Measurements from ENCODE around the gene PPP6R3.

DNA sequence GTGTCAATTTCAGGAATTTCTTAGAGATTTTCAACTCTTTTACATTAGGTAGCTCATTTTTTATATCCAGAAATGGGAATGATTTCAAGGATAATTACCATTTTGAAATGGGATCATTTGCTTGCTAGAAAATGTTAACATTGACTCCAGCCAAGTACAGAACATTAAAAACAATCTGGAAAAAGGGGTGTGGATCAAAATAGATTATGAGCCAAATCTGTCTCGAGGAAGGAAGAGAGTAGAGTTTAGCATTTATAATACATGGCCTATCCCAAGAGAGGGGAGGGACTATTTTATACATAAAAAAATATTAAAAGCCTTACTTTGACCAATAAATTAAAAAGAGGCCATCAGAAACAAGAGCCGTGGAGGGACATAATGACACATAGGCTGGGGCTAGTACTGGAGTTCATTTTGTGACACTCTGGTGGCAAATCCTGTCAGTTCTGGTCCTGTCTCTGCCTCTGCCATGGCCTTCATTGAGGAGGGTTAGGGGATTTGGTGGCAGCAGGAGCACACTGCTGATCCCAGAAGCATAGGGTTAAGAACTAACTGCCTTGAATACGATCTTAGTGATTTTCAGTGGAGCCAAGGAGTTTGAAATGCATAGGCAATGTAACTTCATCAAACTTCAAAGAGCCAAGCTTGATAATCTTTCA lies 20.4 kb downstream of the PPP6R3 start:
- no peak for TF ChIP-seq BHLHE40 (IDR thresholded peaks at IDR 0.05; ENCODE audit: low read length)
- TF ChIP-seq POLR2A (IDR thresholded peaks at IDR 0.05; ENCODE audit: insufficient read depth in 1 of 2, low read depth in 2 of 2, low read length in 2 of 2) = no peak
- TF ChIP-seq, protein P1, sequence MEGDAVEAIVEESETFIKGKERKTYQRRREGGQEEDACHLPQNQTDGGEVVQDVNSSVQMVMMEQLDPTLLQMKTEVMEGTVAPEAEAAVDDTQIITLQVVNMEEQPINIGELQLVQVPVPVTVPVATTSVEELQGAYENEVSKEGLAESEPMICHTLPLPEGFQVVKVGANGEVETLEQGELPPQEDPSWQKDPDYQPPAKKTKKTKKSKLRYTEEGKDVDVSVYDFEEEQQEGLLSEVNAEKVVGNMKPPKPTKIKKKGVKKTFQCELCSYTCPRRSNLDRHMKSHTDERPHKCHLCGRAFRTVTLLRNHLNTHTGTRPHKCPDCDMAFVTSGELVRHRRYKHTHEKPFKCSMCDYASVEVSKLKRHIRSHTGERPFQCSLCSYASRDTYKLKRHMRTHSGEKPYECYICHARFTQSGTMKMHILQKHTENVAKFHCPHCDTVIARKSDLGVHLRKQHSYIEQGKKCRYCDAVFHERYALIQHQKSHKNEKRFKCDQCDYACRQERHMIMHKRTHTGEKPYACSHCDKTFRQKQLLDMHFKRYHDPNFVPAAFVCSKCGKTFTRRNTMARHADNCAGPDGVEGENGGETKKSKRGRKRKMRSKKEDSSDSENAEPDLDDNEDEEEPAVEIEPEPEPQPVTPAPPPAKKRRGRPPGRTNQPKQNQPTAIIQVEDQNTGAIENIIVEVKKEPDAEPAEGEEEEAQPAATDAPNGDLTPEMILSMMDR (CRISPR knock-in tag; IDR thresholded peaks at IDR 0.05) = no peak
- TF ChIP-seq, protein P2, sequence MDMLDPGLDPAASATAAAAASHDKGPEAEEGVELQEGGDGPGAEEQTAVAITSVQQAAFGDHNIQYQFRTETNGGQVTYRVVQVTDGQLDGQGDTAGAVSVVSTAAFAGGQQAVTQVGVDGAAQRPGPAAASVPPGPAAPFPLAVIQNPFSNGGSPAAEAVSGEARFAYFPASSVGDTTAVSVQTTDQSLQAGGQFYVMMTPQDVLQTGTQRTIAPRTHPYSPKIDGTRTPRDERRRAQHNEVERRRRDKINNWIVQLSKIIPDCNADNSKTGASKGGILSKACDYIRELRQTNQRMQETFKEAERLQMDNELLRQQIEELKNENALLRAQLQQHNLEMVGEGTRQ (IDR thresholded peaks at IDR 0.05; ENCODE audit: low read depth, low read length) = no peak
- TF ChIP-seq, protein P2 (CRISPR knock-in tag; IDR thresholded peaks at IDR 0.05; ENCODE audit: borderline replicate concordance) = no peak
- TF ChIP-seq RFX5 (IDR thresholded peaks at IDR 0.05; ENCODE audit: low read depth, low read length) = no peak
- TF ChIP-seq, protein P3, sequence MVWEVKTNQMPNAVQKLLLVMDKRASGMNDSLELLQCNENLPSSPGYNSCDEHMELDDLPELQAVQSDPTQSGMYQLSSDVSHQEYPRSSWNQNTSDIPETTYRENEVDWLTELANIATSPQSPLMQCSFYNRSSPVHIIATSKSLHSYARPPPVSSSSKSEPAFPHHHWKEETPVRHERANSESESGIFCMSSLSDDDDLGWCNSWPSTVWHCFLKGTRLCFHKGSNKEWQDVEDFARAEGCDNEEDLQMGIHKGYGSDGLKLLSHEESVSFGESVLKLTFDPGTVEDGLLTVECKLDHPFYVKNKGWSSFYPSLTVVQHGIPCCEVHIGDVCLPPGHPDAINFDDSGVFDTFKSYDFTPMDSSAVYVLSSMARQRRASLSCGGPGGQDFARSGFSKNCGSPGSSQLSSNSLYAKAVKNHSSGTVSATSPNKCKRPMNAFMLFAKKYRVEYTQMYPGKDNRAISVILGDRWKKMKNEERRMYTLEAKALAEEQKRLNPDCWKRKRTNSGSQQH (CRISPR knock-in tag; IDR thresholded peaks at IDR 0.05; ENCODE audit: low read depth) = no peak
- no peak for TF ChIP-seq NFATC3 (CRISPR knock-in tag; IDR thresholded peaks at IDR 0.05)
- no peak for TF ChIP-seq ZFP36 (IDR thresholded peaks at IDR 0.05; ENCODE audit: borderline replicate concordance, low read depth, low read length, partially characterized antibody)
- TF ChIP-seq ZZZ3 (CRISPR knock-in tag; IDR thresholded peaks at IDR 0.05; ENCODE audit: borderline replicate concordance) = no peak
- TF ChIP-seq KAT2B (IDR thresholded peaks at IDR 0.05; ENCODE audit: borderline replicate concordance, low read depth, low read length) = no peak
